T-helper 1 cell (primary cell): ENCODE results near the gene NHLRC4.
"Not testable (repeated sequence)": the region's sequence is repeated elsewhere in the genome, so short reads cannot be mapped to it uniquely, and the experiment has no call there.

Source experiments
- DNase-seq, 5 donors: peaks; one replicate each; pipeline ENCODE4 v3.0.0-alpha.2; 2012 to 2020

The NHLRC4 gene

GRCh38 chr16:583815-584591, 17.2 kb downstream of the NHLRC4 start:
- no peak for DNase-seq

- no peak for DNase-seq
Measured at GRCh38 chr16:585351-585750, 18.5 kb downstream of the NHLRC4 start.

GRCh38 chr16:586047-586644, 19.3 kb downstream of the NHLRC4 start:
- DNase-seq, result no peak

- no peak for DNase-seq
Measured at GRCh38 chr16:586645-587590, 20.1 kb downstream of the NHLRC4 start.

GRCh38 chr16:588639-588888, 21.8 kb downstream of the NHLRC4 start:
- peak; percentile 31 to 69 (median 60) for DNase-seq

- peak; percentile 97 to 98 (median 97) for DNase-seq
Measured at GRCh38 chr16:588889-589657, 22.3 kb downstream of the NHLRC4 start.

GRCh38 chr16:589658-590187, 22.9 kb downstream of the NHLRC4 start, which contains the start of gene RAB40C:
Gene RAB40C (plus strand): TSS chr16:590066. CDS start chr16:590292, 226 bp downstream.
- peak; percentile 98 to 99 (median 99) for DNase-seq

- DNase-seq, result no peak
Measured at GRCh38 chr16:590188-590814, 23.5 kb downstream of the NHLRC4 start.

GRCh38 chr16:590815-591200, 24.0 kb downstream of the NHLRC4 start:
- no peak for DNase-seq

GRCh38 chr16:591231-591630, 24.4 kb downstream of the NHLRC4 start:
- no peak for DNase-seq

- DNase-seq, result no peak
Measured at GRCh38 chr16:591892-592517, 25.2 kb downstream of the NHLRC4 start.

- no peak for DNase-seq
Measured at GRCh38 chr16:592518-593306, 25.9 kb downstream of the NHLRC4 start.

- DNase-seq, result no peak
Measured at GRCh38 chr16:593406-593805, 26.6 kb downstream of the NHLRC4 start.

- no peak for DNase-seq
Measured at GRCh38 chr16:593807-594206, 27.0 kb downstream of the NHLRC4 start.

GRCh38 chr16:595094-595528, 28.3 kb downstream of the NHLRC4 start:
- DNase-seq, result no peak

GRCh38 chr16:595942-596735, 29.3 kb downstream of the NHLRC4 start:
- DNase-seq, result no peak

GRCh38 chr16:596736-597060, 29.9 kb downstream of the NHLRC4 start:
- DNase-seq, result no peak

- not testable (repeated sequence) for DNase-seq
Measured at GRCh38 chr16:597655-598054, 30.9 kb downstream of the NHLRC4 start.

- no peak for DNase-seq
Measured at GRCh38 chr16:598823-599739, 32.3 kb downstream of the NHLRC4 start.
